Measurements from ENCODE around the gene EML4. TPM values are rescaled to one million over a fixed set of nuclear protein-coding genes. Genes with fewer than 3 reads are reported as not detected.

Gene EML4
- total and polyA plus RNA-seq, 4 donors = 9.6 to 51.9 (median 30.8) TPM

DNA sequence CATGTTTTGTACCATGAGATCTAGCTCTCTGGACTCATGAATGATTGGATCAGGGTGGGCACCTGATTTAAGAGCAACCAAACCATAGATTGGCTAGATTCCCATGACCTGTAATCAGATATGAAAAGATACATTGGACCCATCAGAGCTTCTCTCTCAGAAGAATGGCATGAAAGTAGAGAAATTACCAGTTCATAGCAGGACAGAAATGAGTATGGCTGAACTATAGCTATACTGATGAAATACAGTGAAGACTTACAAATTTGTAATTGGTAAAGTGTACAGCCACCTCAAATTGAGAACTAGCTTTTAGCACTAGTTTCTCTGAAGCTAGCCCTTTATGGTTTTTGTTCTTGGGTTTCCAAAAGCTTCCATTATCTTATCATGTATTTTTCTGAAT, 19.0 kb upstream of the EML4 start:
- H3K4me3 ChIP-seq (ENCODE audit: low read length in 2 of 2) = no peak overlapping the region
- intact Hi-C loops (cut with DNase I) = no loop called here
- H3K27me3 ChIP-seq (ENCODE audit: control insufficient read depth in 1 of 2, insufficient read depth in 2 of 2, low read length in 1 of 2) = no peaks in the 10 kb centered on the region
- H3K9me3 ChIP-seq (ENCODE audit: control insufficient read depth, low read length) = no peaks in the 10 kb centered on the region
- H3K36me3 ChIP-seq (ENCODE audit: control insufficient read depth in 1 of 2, insufficient read depth in 2 of 2, low read length in 1 of 2) = no peaks in the 10 kb centered on the region
- H3K27ac ChIP-seq (ENCODE audit: low read depth in 1 of 2, low read length in 2 of 2) = no peak overlapping the region
- no peaks in the 10 kb centered on the region for H3K4me1 ChIP-seq (ENCODE audit: control insufficient read depth in 1 of 2, insufficient read depth in 2 of 2, low read length in 2 of 2)
- DNase-seq (no peak), ATAC-seq (ENCODE audit: low FRiP score) (no peak)

DNA sequence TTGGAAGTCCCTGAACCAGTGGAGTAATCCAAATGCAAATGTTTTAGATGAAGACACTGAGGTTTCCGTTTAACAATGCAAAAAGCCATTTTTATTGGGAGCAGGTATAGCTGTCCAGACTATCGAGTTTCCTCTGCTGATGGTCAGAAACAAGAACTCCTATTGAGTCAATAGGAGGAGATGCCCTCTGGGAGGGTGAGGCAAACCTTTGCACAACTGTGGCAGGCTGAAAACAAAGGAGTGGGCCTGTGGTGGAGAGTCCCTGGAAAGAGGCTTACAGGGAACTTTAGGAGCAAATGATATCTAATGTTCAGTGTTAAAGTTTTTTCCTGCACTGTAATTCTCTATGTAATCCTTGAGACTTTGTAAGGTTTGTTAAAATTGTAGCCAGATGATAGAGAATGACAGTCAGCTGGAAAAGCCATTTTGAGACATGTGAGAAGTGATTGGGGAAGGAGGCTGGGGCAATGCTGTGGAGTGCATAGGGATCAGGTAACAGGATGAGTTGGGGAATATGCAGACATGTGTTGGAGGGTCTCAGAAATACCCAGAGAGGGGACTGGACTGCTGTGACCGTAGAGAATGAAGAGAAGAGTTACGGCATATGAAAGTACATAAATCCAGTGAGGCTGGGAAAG, 15.1 kb upstream of the EML4 start:
- intact Hi-C loops (cut with DNase I) = no loop called here
- no peak for ATAC-seq (ENCODE audit: low FRiP score)
- Histone ChIP-seq H3K27me3 (ENCODE audit: control insufficient read depth in 1 of 2, insufficient read depth in 2 of 2, low read length in 1 of 2) (no peaks in the 10 kb centered on the region), H3K4me3 (ENCODE audit: low read length in 2 of 2) (no peak overlapping the region), H3K36me3 (ENCODE audit: control insufficient read depth in 1 of 2, insufficient read depth in 2 of 2, low read length in 1 of 2) (no peaks in the 10 kb centered on the region), H3K27ac (ENCODE audit: low read depth in 1 of 2, low read length in 2 of 2) (no peak overlapping the region), H3K9me3 (ENCODE audit: control insufficient read depth, low read length) (no peaks in the 10 kb centered on the region), H3K4me1 (ENCODE audit: control insufficient read depth in 1 of 2, insufficient read depth in 2 of 2, low read length in 2 of 2) (no peaks in the 10 kb centered on the region)
- no peak for DNase-seq
- 91 to 93% methylated on average over 4 of the region's 4 CpGs for WGBS, 2 donors

DNA sequence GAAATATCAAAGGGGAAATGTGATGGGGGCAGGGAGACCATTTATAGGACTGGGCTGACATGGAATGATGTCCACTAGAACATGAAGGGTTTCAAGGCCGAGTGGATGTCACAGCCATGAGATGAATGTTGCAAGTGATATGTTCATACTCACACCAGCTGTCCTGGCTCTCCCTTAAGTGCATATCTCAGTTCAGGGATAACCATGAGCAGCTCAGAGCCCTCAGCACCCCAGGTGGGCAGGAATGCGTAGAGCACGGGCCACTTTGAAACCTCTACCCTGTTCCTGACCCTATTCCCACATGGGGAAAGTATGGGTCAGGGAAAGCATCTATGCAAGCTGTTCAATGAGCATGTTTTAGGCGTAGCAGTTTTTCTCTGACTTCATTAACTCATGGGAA, 12.4 kb upstream of the EML4 start:
- H3K4me1 ChIP-seq (ENCODE audit: control insufficient read depth in 1 of 2, insufficient read depth in 2 of 2, low read length in 2 of 2) = no peaks in the 10 kb centered on the region
- H3K9me3 ChIP-seq (ENCODE audit: control insufficient read depth, low read length) = no peaks in the 10 kb centered on the region
- H3K27me3 ChIP-seq (ENCODE audit: control insufficient read depth in 1 of 2, insufficient read depth in 2 of 2, low read length in 1 of 2) = no peaks in the 10 kb centered on the region
- ATAC-seq (ENCODE audit: low FRiP score) = no peak
- no peak overlapping the region for H3K27ac ChIP-seq (ENCODE audit: low read depth in 1 of 2, low read length in 2 of 2)
- WGBS, 2 donors = 94 to 96% methylated on average over 4 of the region's 4 CpGs
- H3K4me3 ChIP-seq (ENCODE audit: low read length in 2 of 2) = no peak overlapping the region
- no peak for DNase-seq
- intact Hi-C loops (cut with DNase I) = no loop called here
- no peaks in the 10 kb centered on the region for H3K36me3 ChIP-seq (ENCODE audit: control insufficient read depth in 1 of 2, insufficient read depth in 2 of 2, low read length in 1 of 2)

DNA sequence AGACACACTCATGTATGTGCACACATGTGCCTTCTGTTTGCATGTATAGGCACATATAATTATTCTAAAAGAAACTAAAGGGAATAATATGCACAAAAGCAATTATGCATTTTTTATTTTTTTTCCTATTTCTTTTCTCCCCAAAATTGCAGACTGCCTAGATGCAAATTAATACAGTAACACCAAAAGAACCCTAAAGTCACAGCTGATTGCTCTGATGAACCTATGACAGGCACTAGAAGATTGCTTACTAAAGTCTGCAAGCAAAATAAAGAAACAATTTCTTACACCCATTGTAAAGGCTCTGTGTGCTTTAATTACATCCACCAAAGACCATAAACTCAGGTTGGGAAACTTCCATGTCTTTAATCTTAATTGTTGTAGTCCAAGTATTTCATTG, 7.7 kb upstream of the EML4 start:
- intact Hi-C loops (cut with DNase I) = loop anchor here in 1 of 2 donors (10.0 kb wide), 1 partner anchor 57 kb away; no protein-coding TSS in a partner anchor

GRCh38 chr2:42163444-42164045, 5.6 kb upstream of the EML4 start:
- no peaks in the 10 kb centered on the region for H3K27me3 ChIP-seq (ENCODE audit: control insufficient read depth in 1 of 2, insufficient read depth in 2 of 2, low read length in 1 of 2)
- DNase-seq (no peak), ATAC-seq (ENCODE audit: low FRiP score) (no peak)
- no peaks in the 10 kb centered on the region for H3K36me3 ChIP-seq (ENCODE audit: control insufficient read depth in 1 of 2, insufficient read depth in 2 of 2, low read length in 1 of 2)
- 89 to 91% methylated on average over 8 of the region's 8 CpGs for WGBS, 2 donors
- H3K27ac ChIP-seq (ENCODE audit: low read depth in 1 of 2, low read length in 2 of 2) = no peak overlapping the region
- no peaks in the 10 kb centered on the region for H3K9me3 ChIP-seq (ENCODE audit: control insufficient read depth, low read length)
- intact Hi-C loops (cut with DNase I) = loop anchor here in 1 of 2 donors (10.0 kb wide), 1 partner anchor 59 kb away; no protein-coding TSS in a partner anchor
- H3K4me1 ChIP-seq (ENCODE audit: control insufficient read depth in 1 of 2, insufficient read depth in 2 of 2, low read length in 2 of 2) = no peaks in the 10 kb centered on the region
- no peak overlapping the region for H3K4me3 ChIP-seq (ENCODE audit: low read length in 2 of 2)

More for the DNA sequence above, 7.7 kb upstream of the EML4 start:
- H3K9me3 ChIP-seq (ENCODE audit: control insufficient read depth, low read length) = no peaks in the 10 kb centered on the region
- no peak overlapping the region for H3K27ac ChIP-seq (ENCODE audit: low read depth in 1 of 2, low read length in 2 of 2)
- H3K27me3 ChIP-seq (ENCODE audit: control insufficient read depth in 1 of 2, insufficient read depth in 2 of 2, low read length in 1 of 2) = no peaks in the 10 kb centered on the region
- H3K4me3 ChIP-seq (ENCODE audit: low read length in 2 of 2) = no peak overlapping the region
- DNase-seq (no peak), ATAC-seq (ENCODE audit: low FRiP score) (no peak)
- H3K4me1 ChIP-seq (ENCODE audit: control insufficient read depth in 1 of 2, insufficient read depth in 2 of 2, low read length in 2 of 2) = no peaks in the 10 kb centered on the region
- H3K36me3 ChIP-seq (ENCODE audit: control insufficient read depth in 1 of 2, insufficient read depth in 2 of 2, low read length in 1 of 2) = no peaks in the 10 kb centered on the region

DNA sequence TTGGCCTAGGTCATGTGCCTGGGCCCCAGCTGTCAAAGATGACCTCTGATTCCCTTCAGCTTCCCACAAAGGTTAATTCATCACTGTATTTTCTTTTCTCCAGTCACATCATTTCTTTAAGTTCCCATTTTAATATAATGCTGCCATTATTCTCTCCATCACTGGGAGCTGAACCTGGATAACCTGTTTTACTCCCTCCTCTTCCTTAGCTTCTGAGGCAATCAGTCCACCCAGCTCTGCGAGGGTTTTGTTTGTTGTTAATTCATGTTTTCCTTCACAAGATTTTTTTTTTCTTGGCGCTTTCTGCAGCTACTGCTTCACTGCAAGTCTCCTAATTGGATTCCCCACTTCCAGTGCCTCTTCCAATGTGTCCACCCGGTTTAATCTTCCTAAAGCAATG, 5.1 kb upstream of the EML4 start:
- Histone ChIP-seq H3K9me3 (ENCODE audit: control insufficient read depth, low read length) (no peaks in the 10 kb centered on the region), H3K4me1 (ENCODE audit: control insufficient read depth in 1 of 2, insufficient read depth in 2 of 2, low read length in 2 of 2) (no peaks in the 10 kb centered on the region), H3K36me3 (ENCODE audit: control insufficient read depth in 1 of 2, insufficient read depth in 2 of 2, low read length in 1 of 2) (no peaks in the 10 kb centered on the region), H3K27ac (ENCODE audit: low read depth in 1 of 2, low read length in 2 of 2) (no peak overlapping the region), H3K4me3 (ENCODE audit: low read length in 2 of 2) (no peak overlapping the region), H3K27me3 (ENCODE audit: control insufficient read depth in 1 of 2, insufficient read depth in 2 of 2, low read length in 1 of 2) (no peaks in the 10 kb centered on the region)
- WGBS, 2 donors = 92 to 93% methylated on average over 3 of the region's 3 CpGs
- intact Hi-C loops (cut with DNase I) = loop anchor here in 1 of 2 donors (10.0 kb wide), 1 partner anchor 59 kb away; no protein-coding TSS in a partner anchor
- DNase-seq = no peak
- ATAC-seq (ENCODE audit: low FRiP score) = no peak

GRCh38 chr2:42164971-42165370, 4.2 kb upstream of the EML4 start:
- ATAC-seq (ENCODE audit: low FRiP score) (no peak), DNase-seq (no peak)
- 71 to 99% methylated on average over 1 of the region's 1 CpG for WGBS, 2 donors
- Histone ChIP-seq H3K27ac (ENCODE audit: low read depth in 1 of 2, low read length in 2 of 2) (no peak overlapping the region), H3K27me3 (ENCODE audit: control insufficient read depth in 1 of 2, insufficient read depth in 2 of 2, low read length in 1 of 2) (no peaks in the 10 kb centered on the region), H3K4me1 (ENCODE audit: control insufficient read depth in 1 of 2, insufficient read depth in 2 of 2, low read length in 2 of 2) (no peaks in the 10 kb centered on the region), H3K4me3 (ENCODE audit: low read length in 2 of 2) (no peak overlapping the region), H3K36me3 (ENCODE audit: control insufficient read depth in 1 of 2, insufficient read depth in 2 of 2, low read length in 1 of 2) (no peaks in the 10 kb centered on the region), H3K9me3 (ENCODE audit: control insufficient read depth, low read length) (no peaks in the 10 kb centered on the region)
- intact Hi-C loops (cut with DNase I) = loop anchor here in 1 of 2 donors (10.0 kb wide), 1 partner anchor 60 kb away; no protein-coding TSS in a partner anchor

DNA sequence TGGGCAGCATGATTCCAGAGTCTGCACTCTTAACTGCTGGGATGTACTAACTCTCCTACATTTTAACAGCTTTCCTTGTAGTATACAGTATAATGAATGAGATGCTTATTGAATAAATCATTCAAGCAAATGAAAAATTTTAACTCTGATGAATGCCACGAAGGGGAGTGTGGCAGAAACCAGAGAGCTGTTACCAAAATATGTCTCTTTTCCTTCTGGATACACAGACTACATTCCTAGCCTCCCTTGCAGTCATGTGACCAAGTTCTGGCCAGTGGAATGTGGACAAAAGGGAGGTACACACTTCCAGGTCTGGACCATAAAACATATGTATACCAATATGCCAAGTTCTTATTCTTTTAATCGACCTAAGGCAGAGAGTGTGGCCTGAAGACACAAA, 1.7 kb upstream of the EML4 start:
- no peaks in the 10 kb centered on the region for H3K4me1 ChIP-seq (ENCODE audit: control insufficient read depth in 1 of 2, insufficient read depth in 2 of 2, low read length in 2 of 2)
- ATAC-seq (ENCODE audit: low FRiP score) (no peak), DNase-seq (no peak)
- H3K27me3 ChIP-seq (ENCODE audit: control insufficient read depth in 1 of 2, insufficient read depth in 2 of 2, low read length in 1 of 2) = no peaks in the 10 kb centered on the region
- intact Hi-C loops (cut with DNase I) = loop anchor here in 1 of 2 donors (10.0 kb wide), 1 partner anchor 63 kb away; no protein-coding TSS in a partner anchor
- H3K27ac ChIP-seq (ENCODE audit: low read depth in 1 of 2, low read length in 2 of 2) = peak overlapping the region in 1 of 2 donors; percentile 17
- 5 to 7% methylated on average over 2 of the region's 2 CpGs for WGBS, 2 donors
- no peak overlapping the region for H3K4me3 ChIP-seq (ENCODE audit: low read length in 2 of 2)
- no peaks in the 10 kb centered on the region for H3K36me3 ChIP-seq (ENCODE audit: control insufficient read depth in 1 of 2, insufficient read depth in 2 of 2, low read length in 1 of 2)
- no peaks in the 10 kb centered on the region for H3K9me3 ChIP-seq (ENCODE audit: control insufficient read depth, low read length)
